ENCODE measurements around the gene SNW1. TPM values are rescaled to one million over a fixed set of nuclear protein-coding genes. Genes with fewer than 3 reads are reported as not detected.
"Not testable (repeated sequence)": the region's sequence is repeated elsewhere in the genome, so short reads cannot be mapped to it uniquely, and the experiment has no call there.

SNW1 gene
- total RNA-seq, 2 donors from 2014 or later, result 69.6 to 81.9 TPM

- H3K4me1 ChIP-seq, result no peaks in the 10 kb centered on the region
- H3K27me3 ChIP-seq, result no peaks in the 10 kb centered on the region
- no peak for TF ChIP-seq CTCF (IDR thresholded peaks at IDR 0.05)
- intact Hi-C loops (cut with DNase I), result loop anchor here (5.0 kb wide), 1 partner anchor 39 kb away; the partner anchor contains the start of gene SNW1
- H3K4me3 ChIP-seq, result peak overlapping the region; percentile 98
- H3K9ac ChIP-seq (ENCODE audit: low read depth in 2 of 2, low read length in 2 of 2), result peak overlapping the region; percentile 79 to 84
- no peaks in the 10 kb centered on the region for H3K9me3 ChIP-seq
- peak overlapping the region; percentile 79 for H3K27ac ChIP-seq
- no peak for DNase-seq
- H3K36me3 ChIP-seq, result no peaks in the 10 kb centered on the region
Observed at GRCh38 chr14:77800814-77801213, 39.9 kb upstream of the SNW1 start.

GRCh38 chr14:77799863-77800730 lies 39.1 kb upstream of the SNW1 start, which contains the start of gene ADCK1:
Gene ADCK1, plus strand, starts transcription at chr14:77800109. Its CDS starts 18,870 bp downstream, at chr14:77818979.
- intact Hi-C loops (cut with DNase I), result loop anchor here (5.0 kb wide), 1 partner anchor 38 kb away; the partner anchor contains the start of gene SNW1
- peak; percentile 92 for DNase-seq
- no peak for TF ChIP-seq CTCF (IDR thresholded peaks at IDR 0.05)
- Histone ChIP-seq H3K27me3 (no peaks in the 10 kb centered on the region), H3K9me3 (no peaks in the 10 kb centered on the region), H3K4me3 (peak within 1 kb of the TSS; percentile 98), H3K4me1 (no peaks in the 10 kb centered on the region), H3K36me3 (no peaks in the 10 kb centered on the region), H3K9ac (ENCODE audit: low read depth in 2 of 2, low read length in 2 of 2) (peak within 1 kb of the TSS; percentile 79 to 84), H3K27ac (peak within 1 kb of the TSS; percentile 79)

GRCh38 chr14:77799456-77799855 lies 38.5 kb upstream of the SNW1 start:
- Histone ChIP-seq H3K27ac (peak overlapping the region; percentile 79), H3K9ac (ENCODE audit: low read depth in 2 of 2, low read length in 2 of 2) (peak overlapping the region; percentile 79 to 84), H3K4me3 (peak overlapping the region; percentile 98)
- H3K27me3 ChIP-seq; DNase-seq; H3K9me3 ChIP-seq; H3K4me1 ChIP-seq; intact Hi-C loops (cut with DNase I); H3K36me3 ChIP-seq: not testable (repeated sequence)

- TF ChIP-seq CTCF (IDR thresholded peaks at IDR 0.05), result no peak
- H3K9ac ChIP-seq (ENCODE audit: low read depth in 2 of 2, low read length in 2 of 2), result no peak overlapping the region
- intact Hi-C loops (cut with DNase I), result no loop called here
- no peak overlapping the region for H3K4me3 ChIP-seq
- no peak overlapping the region for H3K27ac ChIP-seq
- H3K4me1 ChIP-seq, result no peaks in the 10 kb centered on the region
- H3K36me3 ChIP-seq, result no peaks in the 10 kb centered on the region
- H3K27me3 ChIP-seq, result no peaks in the 10 kb centered on the region
- H3K9me3 ChIP-seq, result no peaks in the 10 kb centered on the region
- no peak for DNase-seq
Observed at GRCh38 chr14:77794357-77794756, 33.4 kb upstream of the SNW1 start.

- DNase-seq; H3K27me3 ChIP-seq; H3K4me1 ChIP-seq; H3K9me3 ChIP-seq; H3K36me3 ChIP-seq; H3K4me3 ChIP-seq; H3K9ac ChIP-seq (ENCODE audit: low read depth in 2 of 2, low read length in 2 of 2); H3K27ac ChIP-seq; intact Hi-C loops (cut with DNase I): not testable (repeated sequence)
Observed at GRCh38 chr14:77793255-77793654, 32.3 kb upstream of the SNW1 start.

- Histone ChIP-seq H3K36me3 (no peaks in the 10 kb centered on the region), H3K27me3 (no peaks in the 10 kb centered on the region), H3K4me1 (no peaks in the 10 kb centered on the region), H3K9ac (ENCODE audit: low read depth in 2 of 2, low read length in 2 of 2) (no peak overlapping the region), H3K9me3 (no peaks in the 10 kb centered on the region), H3K27ac (no peak overlapping the region), H3K4me3 (no peak overlapping the region)
- intact Hi-C loops (cut with DNase I), result no loop called here
- TF ChIP-seq CTCF (IDR thresholded peaks at IDR 0.05), result no peak
- DNase-seq, result no peak
Observed at GRCh38 chr14:77791225-77791600, 30.3 kb upstream of the SNW1 start.
